ENCODE data around the gene CLDN19. TPM values are rescaled to one million over a fixed set of nuclear protein-coding genes. Genes with fewer than 3 reads are reported as not detected.
"Not testable (repeated sequence)": the region's sequence is repeated elsewhere in the genome, so short reads cannot be mapped to it uniquely, and the experiment has no call there.

CLDN19 gene
- total RNA-seq, 1 donor from 2014 or later, result not detected

- no peak for DNase-seq (ENCODE audit: low spot score)
- Mint-ChIP-seq H3K4me3 (ENCODE audit: unreplicated experiment) (no peak overlapping the region), H3K27me3 (ENCODE audit: unreplicated experiment) (no peaks in the 10 kb centered on the region), H3K36me3 (ENCODE audit: low read depth, unreplicated experiment) (no peaks in the 10 kb centered on the region), H3K9me3 (ENCODE audit: unreplicated experiment) (no peaks in the 10 kb centered on the region), H3K27ac (ENCODE audit: unreplicated experiment) (no peak overlapping the region), H3K4me1 (ENCODE audit: unreplicated experiment) (no peaks in the 10 kb centered on the region)
- TF ChIP-seq CTCF (IDR thresholded peaks at IDR 0.05; ENCODE audit: unreplicated experiment), result no peak
These were observed 16.5 kb downstream of the CLDN19 start for GRCh38 chr1:42723511-42723910.

GRCh38 chr1:42722403-42722802 lies 17.6 kb downstream of the CLDN19 start:
- H3K4me3 Mint-ChIP-seq (ENCODE audit: unreplicated experiment); DNase-seq (ENCODE audit: low spot score): not testable (repeated sequence)

GRCh38 chr1:42721926-42722325 lies 18.1 kb downstream of the CLDN19 start:
- no peak for DNase-seq (ENCODE audit: low spot score)

More at GRCh38 chr1:42722403-42722802, 17.6 kb downstream of the CLDN19 start:
- H3K4me1 Mint-ChIP-seq (ENCODE audit: unreplicated experiment); H3K9me3 Mint-ChIP-seq (ENCODE audit: unreplicated experiment); H3K36me3 Mint-ChIP-seq (ENCODE audit: low read depth, unreplicated experiment); H3K27ac Mint-ChIP-seq (ENCODE audit: unreplicated experiment); H3K27me3 Mint-ChIP-seq (ENCODE audit: unreplicated experiment): not testable (repeated sequence)

GRCh38 chr1:42720868-42721267 lies 19.2 kb downstream of the CLDN19 start:
- DNase-seq (ENCODE audit: low spot score), result no peak
- Mint-ChIP-seq H3K36me3 (ENCODE audit: low read depth, unreplicated experiment) (no peaks in the 10 kb centered on the region), H3K27me3 (ENCODE audit: unreplicated experiment) (no peaks in the 10 kb centered on the region), H3K27ac (ENCODE audit: unreplicated experiment) (no peak overlapping the region), H3K9me3 (ENCODE audit: unreplicated experiment) (no peaks in the 10 kb centered on the region), H3K4me1 (ENCODE audit: unreplicated experiment) (no peaks in the 10 kb centered on the region), H3K4me3 (ENCODE audit: unreplicated experiment) (no peak overlapping the region)
- TF ChIP-seq CTCF (IDR thresholded peaks at IDR 0.05; ENCODE audit: unreplicated experiment), result no peak

More at GRCh38 chr1:42721926-42722325, 18.1 kb downstream of the CLDN19 start:
- no peaks in the 10 kb centered on the region for H3K36me3 Mint-ChIP-seq (ENCODE audit: low read depth, unreplicated experiment)
- no peak for TF ChIP-seq CTCF (IDR thresholded peaks at IDR 0.05; ENCODE audit: unreplicated experiment)
- no peaks in the 10 kb centered on the region for H3K9me3 Mint-ChIP-seq (ENCODE audit: unreplicated experiment)
- H3K27me3 Mint-ChIP-seq (ENCODE audit: unreplicated experiment), result no peaks in the 10 kb centered on the region
- no peak overlapping the region for H3K27ac Mint-ChIP-seq (ENCODE audit: unreplicated experiment)
- no peak overlapping the region for H3K4me3 Mint-ChIP-seq (ENCODE audit: unreplicated experiment)
- no peaks in the 10 kb centered on the region for H3K4me1 Mint-ChIP-seq (ENCODE audit: unreplicated experiment)

- not testable (repeated sequence) for H3K4me3 Mint-ChIP-seq (ENCODE audit: unreplicated experiment); H3K4me1 Mint-ChIP-seq (ENCODE audit: unreplicated experiment); H3K36me3 Mint-ChIP-seq (ENCODE audit: low read depth, unreplicated experiment); H3K27ac Mint-ChIP-seq (ENCODE audit: unreplicated experiment); H3K9me3 Mint-ChIP-seq (ENCODE audit: unreplicated experiment); H3K27me3 Mint-ChIP-seq (ENCODE audit: unreplicated experiment); DNase-seq (ENCODE audit: low spot score)
These were observed 25.6 kb downstream of the CLDN19 start for GRCh38 chr1:42714441-42714840.

- Mint-ChIP-seq H3K36me3 (ENCODE audit: low read depth, unreplicated experiment) (peaks cover 5% of the 10 kb centered on the region), H3K27ac (ENCODE audit: unreplicated experiment) (no peak overlapping the region), H3K4me3 (ENCODE audit: unreplicated experiment) (no peak overlapping the region), H3K4me1 (ENCODE audit: unreplicated experiment) (no peaks in the 10 kb centered on the region), H3K27me3 (ENCODE audit: unreplicated experiment) (peaks cover 2% of the 10 kb centered on the region), H3K9me3 (ENCODE audit: unreplicated experiment) (no peaks in the 10 kb centered on the region)
- DNase-seq (ENCODE audit: low spot score), result no peak
- no peak for TF ChIP-seq CTCF (IDR thresholded peaks at IDR 0.05; ENCODE audit: unreplicated experiment)
These were observed 26.7 kb downstream of the CLDN19 start for GRCh38 chr1:42713293-42713692.

GRCh38 chr1:42712808-42713207 lies 27.2 kb downstream of the CLDN19 start:
- H3K4me1 Mint-ChIP-seq (ENCODE audit: unreplicated experiment); H3K9me3 Mint-ChIP-seq (ENCODE audit: unreplicated experiment); H3K27me3 Mint-ChIP-seq (ENCODE audit: unreplicated experiment); DNase-seq (ENCODE audit: low spot score); H3K36me3 Mint-ChIP-seq (ENCODE audit: low read depth, unreplicated experiment); H3K27ac Mint-ChIP-seq (ENCODE audit: unreplicated experiment); H3K4me3 Mint-ChIP-seq (ENCODE audit: unreplicated experiment): not testable (repeated sequence)

Data from endothelial cell (in vitro differentiated cells).